GM12801 (cell line): ENCODE measurements around the gene RMND5B.

Experiments
- CTCF ChIP-seq: IDR thresholded peaks from one replicate; pipeline ENCODE4 v1.5.1; 2011; ENCODE audit warnings: control low read depth; ENCODE audit not compliant: insufficient read length; ENCODE audit errors: extremely low read depth

RMND5B gene

DNA sequence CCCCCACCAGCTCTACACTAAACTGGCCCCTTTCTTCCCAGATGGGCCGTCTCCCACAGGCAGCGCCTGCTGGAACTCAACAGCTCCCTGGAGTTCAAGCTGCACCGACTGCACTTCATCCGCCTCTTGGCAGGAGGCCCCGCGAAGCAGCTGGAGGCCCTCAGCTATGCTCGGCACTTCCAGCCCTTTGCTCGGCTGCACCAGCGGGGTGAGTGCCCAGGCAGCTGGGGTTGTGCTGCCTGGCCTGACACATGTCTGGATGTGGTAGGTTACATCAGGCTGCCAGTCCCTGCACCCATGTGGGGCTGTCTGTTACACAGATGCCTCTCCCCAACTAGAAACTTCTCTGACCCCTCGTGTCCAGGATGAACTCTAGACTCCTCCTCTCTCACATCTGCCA lies 13.1 kb downstream of the RMND5B start:
- TF ChIP-seq CTCF: no peak

DNA sequence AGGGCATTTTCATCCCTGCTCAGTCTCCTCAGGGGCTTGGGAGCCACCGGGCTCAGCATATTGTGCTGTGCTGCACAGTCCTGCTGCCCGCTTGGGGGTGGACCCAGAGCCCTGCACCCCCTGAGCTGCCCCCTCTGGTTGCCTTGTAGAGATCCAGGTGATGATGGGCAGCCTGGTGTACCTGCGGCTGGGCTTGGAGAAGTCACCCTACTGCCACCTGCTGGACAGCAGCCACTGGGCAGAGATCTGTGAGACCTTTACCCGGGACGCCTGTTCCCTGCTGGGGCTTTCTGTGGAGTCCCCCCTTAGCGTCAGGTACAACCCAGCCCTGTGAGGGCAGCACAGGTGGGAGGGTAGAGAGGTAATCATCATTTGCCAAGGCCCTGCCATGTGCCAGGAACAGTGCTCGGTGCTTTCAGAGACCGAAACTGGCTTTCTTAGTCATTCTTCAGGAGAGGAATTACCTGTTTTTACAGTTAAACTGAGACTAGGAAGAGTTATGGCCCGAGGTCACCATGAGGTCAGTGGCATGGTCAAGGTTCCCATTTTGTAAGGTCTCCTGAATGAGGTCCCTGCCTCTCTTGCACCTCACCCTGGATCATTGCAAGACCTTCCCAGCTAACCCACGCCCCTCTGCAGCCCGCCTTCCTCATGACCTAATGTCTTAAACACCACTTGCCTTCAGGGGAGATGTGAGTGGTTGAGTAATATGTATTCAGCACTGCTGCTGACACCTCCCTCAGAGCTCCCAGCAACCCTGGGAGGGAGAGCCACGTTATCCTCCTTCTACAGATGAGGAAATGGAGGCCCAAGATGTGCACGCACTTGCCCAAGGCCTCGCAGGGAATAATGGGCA lies 15.4 kb downstream of the RMND5B start:
- TF ChIP-seq CTCF: no peak

DNA sequence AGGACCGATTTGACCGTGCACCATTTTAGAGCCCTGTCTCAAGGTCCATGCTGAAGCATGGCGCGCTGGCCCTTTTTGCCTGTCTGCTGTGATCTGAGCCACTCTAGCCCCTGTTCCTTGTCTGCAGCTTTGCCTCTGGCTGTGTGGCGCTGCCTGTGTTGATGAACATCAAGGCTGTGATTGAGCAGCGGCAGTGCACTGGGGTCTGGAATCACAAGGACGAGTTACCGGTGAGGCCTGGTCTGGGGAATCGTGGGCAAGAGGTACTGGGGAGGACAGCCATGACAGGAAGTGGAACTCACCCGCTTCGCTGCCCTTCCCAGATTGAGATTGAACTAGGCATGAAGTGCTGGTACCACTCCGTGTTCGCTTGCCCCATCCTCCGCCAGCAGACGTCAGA lies 16.6 kb downstream of the RMND5B start:
- no peak for TF ChIP-seq CTCF

DNA sequence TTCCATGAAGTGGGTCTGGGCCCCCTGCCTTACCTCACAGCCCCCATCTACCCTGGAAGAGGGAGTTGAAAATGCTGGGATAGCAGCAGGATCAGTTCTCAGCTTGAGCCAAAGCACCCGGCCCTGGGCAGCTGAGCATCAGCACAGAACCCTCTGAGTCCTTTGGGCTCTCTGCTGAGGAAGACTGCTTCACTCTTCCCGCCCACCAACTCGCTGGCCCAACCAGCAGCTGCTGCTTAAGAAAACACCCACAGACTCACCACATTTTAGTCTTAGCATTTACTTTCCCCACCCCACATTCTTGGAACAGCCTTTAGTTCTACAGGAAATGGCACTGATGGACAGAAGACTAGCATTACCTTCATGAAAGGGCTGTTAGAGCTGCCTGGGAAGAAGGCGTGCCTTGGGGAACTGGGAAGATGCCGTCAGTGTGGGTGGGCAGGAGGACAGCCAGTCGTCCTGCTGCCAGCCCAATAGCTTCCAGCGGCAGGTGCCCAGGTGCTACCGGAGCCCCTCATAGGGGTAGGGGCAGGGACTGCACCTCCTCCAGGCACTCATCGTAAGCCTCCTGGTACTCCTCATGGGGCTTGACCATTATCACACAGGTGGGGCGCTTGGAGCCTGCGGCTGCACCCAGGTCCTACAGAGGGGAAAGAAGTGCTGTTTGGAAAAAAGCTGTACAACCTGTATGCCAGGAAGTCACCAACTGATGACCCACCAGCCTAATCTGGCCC lies 18.6 kb downstream of the RMND5B start:
- no peak for TF ChIP-seq CTCF

GRCh38 chr5:178150977-178151734 lies 20.3 kb downstream of the RMND5B start:
- no peak for TF ChIP-seq CTCF

DNA sequence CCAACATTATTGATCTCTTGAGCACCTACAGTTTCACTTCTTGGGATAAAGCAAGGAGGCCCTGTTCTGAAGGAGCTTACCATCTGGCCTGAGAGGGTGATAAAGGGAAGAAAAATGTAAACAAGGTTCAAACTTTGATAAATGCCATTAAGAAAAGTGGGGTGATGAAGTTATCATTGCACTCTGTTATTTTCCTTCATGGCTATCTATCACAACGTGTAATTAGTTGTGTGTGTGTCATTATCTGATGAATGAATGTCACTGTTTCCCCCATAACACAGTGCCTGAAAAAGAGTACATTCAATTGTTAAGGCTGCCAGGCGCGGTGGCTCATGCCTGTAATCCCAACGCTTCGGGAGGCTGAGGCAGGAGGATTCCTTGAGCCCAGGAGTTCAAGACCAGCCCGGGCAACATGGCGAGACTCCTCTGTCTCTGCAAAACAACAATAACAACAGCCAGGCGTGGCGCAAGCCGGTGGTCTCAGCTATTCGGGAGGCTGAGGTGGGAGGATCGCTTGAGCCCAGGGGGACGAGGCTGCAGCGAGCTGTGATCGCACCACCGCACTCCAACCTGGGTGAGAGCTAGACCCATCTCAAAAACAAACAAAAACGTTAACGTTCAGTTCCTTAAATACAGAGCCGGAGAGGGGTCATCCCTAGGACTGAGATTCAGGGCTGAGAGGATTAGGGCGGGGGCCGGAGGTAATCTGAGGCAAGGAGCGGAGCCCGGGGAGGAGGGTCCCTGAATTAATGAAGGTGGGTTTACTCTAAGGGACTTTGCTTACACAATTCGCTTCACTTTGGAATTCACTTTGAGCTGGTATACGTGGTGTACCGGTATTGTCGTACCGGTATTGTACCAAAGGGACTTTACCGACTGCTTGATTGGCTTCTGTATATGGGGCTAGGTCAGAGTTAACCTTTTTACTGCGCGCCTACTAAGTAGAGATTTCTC lies 22.0 kb downstream of the RMND5B start:
- TF ChIP-seq CTCF: no peak
